NCI-H510A (cell line): ENCODE results near the gene CCDC178.
"Not testable (repeated sequence)": the region's sequence is repeated elsewhere in the genome, so short reads cannot be mapped to it uniquely, and the experiment has no call there.

Source experiments
- DNase-seq: peaks from one replicate; lab custom pipeline; 2025; lab: John Stamatoyannopoulos, UW

The CCDC178 gene

GRCh38 chr18:33231474-33232317, 208.8 kb downstream of the CCDC178 start:
- peak; percentile 88 for DNase-seq

DNA sequence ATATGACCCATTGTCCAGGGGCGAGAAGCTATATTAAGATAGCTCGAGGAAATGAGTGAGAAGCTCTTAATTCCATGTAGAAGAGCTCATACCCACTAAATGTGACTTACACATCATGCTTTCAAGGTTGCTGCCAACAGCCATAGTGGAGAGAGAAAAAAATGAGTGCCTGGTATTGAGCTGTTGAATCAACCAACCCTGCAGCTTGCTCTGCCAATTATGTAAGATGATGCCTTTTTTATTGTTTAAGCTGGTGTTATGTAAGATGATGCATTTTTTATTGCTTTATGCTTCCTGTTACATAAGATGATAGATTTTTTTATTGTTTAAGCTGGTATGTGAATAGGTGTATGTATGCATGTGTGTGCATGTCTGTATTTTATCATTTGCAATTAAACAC, 228.2 kb downstream of the CCDC178 start:
- DNase-seq = peak; percentile 54

DNA sequence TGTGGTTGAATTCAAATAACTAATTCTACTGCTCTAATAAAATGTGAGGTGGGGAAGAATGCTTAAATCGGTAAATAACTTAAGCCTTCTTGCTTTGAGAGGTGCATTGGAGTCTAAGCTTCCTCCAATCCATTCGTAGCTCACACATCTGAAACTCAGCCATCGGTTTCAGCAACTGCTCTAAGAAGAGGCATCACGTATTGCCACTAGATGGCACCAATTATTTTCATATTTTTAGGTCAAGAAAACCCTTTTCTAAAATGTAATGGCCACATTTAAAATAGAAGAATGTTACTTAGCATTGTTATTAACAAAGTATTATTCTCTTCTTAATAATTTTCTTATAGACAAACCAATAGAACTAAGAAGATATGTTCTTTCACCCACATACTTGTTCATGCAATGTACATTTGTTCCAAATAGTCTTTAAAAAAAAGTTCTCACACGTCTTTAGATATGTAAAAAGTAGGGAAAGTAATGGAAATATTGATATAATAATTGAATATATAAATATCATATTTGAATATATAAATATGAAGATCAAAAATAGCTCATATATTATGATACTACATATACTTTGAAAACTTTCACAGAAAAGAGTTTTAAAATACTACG, 229.8 kb downstream of the CCDC178 start:
- DNase-seq = peak; percentile 46

DNA sequence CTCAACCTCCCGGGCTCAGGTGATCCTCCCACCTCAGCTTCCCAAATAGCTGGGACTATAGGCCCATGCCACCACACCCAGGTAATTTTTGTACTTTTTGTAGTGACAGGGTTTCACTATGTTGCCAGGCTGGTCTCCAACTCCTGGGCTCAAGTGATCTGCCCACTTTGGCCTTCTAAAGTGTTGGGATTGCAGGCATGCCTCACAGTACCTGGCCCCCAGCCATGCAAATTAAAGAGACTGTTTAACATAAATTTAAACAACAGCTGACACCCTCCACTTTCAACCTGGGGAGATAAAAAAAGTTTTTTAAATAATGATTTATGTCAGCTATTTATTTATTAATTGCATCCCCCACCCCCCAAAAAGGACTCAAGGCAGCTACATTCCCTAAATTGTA, 234.7 kb downstream of the CCDC178 start:
- no peak for DNase-seq

- no peak for DNase-seq
Measured at GRCh38 chr18:33201509-33201926, 239.0 kb downstream of the CCDC178 start.

DNA sequence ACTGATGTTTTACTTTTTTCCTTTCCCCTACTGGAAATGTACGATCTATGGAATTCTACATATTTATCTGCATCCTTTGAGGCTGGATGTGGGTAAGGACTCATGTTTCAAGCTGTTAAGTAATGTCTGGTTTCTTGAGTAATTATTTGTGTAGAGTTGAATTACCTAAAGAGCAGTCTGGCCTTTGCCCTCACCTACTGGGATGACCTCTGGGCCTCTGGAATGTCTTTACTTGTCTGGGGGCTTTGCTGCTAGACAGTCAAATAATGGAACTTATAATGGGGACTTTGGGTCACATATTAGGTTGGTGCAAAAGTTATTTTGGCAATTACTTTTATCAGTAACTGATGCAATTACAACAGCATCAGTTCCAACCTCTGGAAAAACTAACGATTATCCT, 244.7 kb downstream of the CCDC178 start:
- no peak for DNase-seq

- no peak for DNase-seq
Measured at GRCh38 chr18:33194793-33195192, 245.7 kb downstream of the CCDC178 start.

DNA sequence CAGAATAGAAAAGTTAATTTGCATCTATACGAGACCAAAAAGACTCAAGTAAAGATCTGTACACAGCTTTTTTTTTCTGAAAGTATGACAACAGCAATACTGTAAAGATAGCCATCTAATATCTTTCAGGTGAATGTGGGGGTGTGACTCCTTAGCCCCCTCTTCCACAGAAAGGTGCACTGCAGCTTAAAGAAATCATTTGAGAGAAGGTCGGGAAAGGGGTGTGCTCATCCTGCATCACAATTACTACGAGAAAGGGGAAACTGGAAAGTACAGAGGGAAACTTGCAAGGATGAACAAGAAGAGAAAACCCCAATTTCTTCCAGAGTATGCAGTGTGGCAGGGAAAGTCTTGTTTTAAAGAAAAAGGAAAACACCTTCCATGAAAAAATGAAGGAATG, 255.6 kb downstream of the CCDC178 start:
- no peak for DNase-seq

- no peak for DNase-seq
Measured at GRCh38 chr18:33184175-33184574, 256.3 kb downstream of the CCDC178 start.

DNA sequence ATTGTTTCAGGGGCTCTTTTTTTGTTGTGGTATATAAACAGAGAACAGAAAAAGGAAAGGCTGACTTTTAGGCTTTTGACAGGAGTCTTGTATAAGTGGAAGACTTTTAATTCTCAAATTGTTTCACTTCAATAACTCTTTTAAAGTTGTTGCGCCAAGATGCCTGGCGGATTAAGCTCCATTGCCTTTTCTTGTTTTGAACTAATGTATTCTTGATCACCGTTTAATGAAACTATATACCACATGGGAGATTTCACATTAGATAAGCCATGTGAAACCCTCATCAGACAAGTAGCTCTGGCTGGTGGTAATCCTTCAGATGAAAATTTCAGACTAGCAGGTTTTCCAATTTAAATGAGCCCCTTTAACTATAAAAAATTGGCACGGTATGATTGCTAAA, 257.4 kb downstream of the CCDC178 start:
- DNase-seq = no peak

- no peak for DNase-seq
Measured at GRCh38 chr18:33181016-33181415, 259.5 kb downstream of the CCDC178 start.

DNA sequence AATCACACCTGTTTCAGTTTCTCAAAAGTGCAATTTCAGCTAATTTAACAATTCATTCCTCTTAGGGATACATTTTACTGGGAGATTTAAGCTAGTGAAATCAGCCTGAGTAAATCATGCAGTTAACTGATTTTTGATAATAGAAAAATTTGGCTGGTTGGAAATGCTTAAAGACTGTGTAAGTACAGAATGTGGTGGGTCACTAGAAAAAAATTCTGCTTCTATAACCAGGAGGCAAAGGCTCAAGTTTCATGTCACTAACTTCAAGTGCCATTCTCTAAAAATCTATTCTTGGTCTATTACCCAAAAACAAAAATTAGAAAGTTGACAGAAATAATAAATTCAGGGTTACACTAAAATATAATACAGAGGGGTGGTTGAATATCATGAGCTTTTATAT, 271.3 kb downstream of the CCDC178 start:
- DNase-seq = no peak

DNA sequence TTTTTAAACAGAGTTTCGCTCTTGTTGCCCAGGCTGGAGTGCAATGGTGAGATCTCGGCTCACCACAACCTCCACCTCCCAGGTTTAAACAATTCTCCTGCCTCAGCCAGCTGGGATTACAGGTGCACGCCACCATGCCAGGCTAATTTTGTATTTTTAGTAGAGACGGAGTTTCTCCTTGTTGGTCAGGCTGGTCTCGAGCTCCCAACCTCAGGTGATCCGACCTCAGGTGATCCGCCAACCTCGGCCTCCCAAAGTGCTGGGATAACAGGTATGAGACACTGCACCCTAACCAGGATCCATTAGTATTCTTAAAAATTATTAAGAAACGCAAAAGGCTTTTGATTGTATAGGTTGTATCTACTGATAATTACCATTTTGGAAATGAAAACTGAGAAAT, 276.4 kb downstream of the CCDC178 start:
- DNase-seq = not testable (repeated sequence)

GRCh38 chr18:33161131-33161530, 279.4 kb downstream of the CCDC178 start:
- no peak for DNase-seq

- DNase-seq = no peak
Measured at GRCh38 chr18:33159151-33159550, 281.4 kb downstream of the CCDC178 start.

DNA sequence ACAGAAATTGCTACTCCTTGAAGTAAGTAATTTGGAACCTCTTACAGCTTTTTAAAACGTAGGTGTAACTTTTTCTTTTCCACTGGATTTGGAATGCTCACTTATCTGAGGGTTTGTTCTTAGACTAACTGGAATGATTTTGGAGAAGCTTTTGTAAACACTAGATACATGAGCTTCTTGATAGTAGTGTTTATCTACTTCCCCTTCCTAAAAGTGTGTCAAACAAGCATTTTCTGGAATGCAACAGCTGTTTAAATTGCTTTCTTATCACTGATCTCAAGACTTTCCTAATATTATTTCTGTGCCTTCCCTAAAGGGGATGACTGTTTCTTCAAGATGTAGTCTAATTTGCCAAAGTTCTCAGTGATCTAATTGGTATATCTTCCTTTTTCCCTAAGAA, 282.6 kb downstream of the CCDC178 start:
- DNase-seq = no peak

GRCh38 chr18:33156906-33157470, 283.5 kb downstream of the CCDC178 start:
- DNase-seq = no peak

DNA sequence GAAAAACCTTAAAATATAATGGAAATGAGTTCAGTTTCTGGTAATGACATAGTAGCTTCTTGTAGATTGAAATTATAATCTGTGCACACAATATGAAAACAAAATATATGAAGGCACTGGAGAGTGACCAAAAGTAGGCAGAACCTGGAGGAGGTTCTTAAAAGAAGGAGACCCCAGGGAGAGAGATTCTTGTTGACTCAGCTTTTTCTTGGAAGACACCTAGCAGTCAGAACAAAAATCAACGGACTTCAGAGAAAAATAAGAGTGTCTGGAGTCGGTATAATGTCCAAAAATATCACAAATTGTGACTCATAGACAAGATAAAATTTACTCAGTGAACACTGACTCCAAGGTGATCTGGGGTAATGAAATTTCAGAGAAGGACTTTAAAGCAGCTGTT, 286.5 kb downstream of the CCDC178 start:
- no peak for DNase-seq

DNA sequence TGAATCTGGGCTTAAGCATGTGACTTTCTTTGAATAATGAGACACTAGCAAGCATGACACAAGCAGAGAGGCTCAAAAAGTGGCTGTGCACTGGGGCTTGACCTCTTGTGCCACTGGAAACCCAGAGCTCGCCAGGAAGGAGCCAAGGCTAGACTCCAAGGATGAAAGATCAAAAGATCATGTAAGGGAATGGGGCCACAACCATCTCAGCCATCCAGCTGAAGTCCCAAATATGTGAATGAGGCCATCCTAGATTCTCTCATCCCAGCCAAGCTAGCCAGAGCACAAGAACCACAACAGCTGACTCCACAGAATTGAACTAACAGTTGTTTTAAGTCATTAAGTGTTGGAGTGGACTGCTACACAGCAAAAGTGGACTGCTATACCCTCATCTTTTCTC, 288.1 kb downstream of the CCDC178 start:
- DNase-seq = no peak

GRCh38 chr18:33147811-33148210, 292.7 kb downstream of the CCDC178 start:
- DNase-seq = not testable (repeated sequence)

- DNase-seq = no peak
Measured at GRCh38 chr18:33146014-33146413, 294.5 kb downstream of the CCDC178 start.

DNA sequence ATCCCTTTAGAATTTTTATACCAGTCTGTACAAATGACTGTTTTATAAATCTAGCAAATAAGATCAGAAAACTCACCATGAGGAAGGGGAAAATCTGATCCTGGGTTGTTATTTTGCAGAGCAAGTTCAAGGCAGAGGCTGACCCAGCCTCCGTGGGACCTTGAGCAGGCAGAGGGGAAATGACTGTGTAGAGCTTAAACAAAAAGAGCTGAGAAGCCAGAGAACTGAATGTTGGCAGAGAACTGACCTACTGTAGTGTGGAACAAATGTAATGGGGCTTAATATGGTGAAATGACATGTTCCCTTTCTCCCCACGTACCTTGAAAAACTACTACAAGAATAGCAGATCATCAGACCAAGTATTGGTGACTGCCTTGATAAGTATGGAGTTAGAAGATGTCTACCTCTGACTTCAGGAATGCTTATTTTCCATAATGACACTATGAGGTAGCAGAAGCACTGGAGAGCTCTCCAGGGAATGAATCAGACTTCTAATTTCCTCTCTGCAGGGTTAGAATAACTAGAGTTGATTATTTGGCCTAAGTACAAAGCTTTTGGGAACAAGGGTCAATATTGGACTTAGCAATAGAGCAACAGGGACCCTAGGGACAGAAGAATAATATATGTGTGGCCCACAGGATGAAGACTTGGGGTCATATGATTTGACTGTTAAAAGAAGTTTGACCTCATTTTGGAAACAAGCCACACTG, 304.4 kb downstream of the CCDC178 start:
- no peak for DNase-seq

DNA sequence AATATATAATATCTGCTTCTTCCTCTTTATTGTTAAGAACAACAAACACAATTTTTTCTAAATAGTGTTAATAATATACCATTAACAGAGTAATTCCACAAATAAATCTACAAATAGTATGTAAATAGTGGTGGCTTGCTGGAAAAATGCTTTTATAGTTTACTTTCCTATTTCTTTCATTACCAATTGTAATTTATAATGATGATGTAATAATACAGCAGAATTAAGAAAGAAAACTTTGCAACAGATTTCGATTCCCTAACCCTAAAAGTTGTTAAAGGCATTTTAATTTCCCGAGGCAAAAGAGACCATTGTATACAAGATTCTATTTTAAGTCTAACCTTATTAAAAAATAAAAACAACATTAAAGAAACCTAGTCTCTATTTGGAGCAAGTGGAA, 307.9 kb downstream of the CCDC178 start:
- DNase-seq = no peak
